GM18520 (cell line): ENCODE measurements around the gene IPO9.

ENCODE experiments used
- ATAC-seq: cut with Tn5 transposase; IDR thresholded peaks from one replicate; pipeline ENCODE4 v1.9.1; 2021; ENCODE audit not compliant: unreplicated experiment

The IPO9 gene

GRCh38 chr1:201828820-201829774, at the start of gene IPO9:
Gene IPO9, plus strand, starts transcription at chr1:201829157. Its CDS starts 53 bp downstream, at chr1:201829210.
- ATAC-seq: peak; percentile 86

DNA sequence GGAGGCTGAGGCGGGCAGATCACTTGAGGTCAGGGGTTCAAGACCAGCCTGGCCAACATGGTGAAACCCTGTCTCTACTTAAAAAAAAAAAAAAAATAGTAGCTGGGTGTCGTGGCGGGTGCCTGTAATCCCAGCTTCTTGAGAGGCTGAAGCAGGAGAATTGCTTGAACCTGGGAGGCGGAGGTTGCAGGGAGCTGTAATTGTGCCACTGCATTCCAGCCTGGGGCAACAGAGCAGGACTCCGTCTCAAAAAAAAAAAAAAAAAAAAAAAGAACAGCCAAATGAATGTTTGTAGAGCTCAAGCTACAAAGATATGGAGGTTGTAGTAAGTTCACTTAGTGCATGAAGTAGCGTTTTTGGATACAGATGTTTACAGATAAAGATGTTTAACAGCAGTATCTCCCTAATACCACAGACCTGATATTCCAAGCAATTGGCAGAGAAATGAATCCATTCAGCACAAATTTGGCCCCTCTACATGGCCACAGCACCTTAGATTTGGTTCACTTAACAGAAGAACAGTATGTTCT, 49.5 kb upstream of the IPO9 start:
- no peak for ATAC-seq

DNA sequence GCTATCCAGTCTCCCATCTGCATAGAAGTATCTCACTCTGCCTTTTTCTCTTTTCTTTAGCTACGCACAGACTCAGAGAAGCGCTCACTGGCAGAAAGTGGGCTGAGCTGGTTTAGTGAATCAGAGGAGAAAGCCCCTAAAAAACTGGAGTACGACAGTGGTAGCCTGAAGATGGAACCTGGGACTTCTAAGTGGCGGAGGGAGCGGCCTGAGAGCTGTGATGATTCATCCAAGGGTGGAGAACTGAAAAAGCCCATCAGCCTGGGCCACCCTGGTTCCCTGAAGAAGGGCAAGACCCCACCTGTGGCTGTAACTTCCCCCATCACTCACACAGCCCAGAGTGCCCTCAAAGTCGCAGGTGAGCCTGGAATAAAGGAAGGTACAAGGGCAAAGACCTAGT, 48.0 kb upstream of the IPO9 start:
- no peak for ATAC-seq

DNA sequence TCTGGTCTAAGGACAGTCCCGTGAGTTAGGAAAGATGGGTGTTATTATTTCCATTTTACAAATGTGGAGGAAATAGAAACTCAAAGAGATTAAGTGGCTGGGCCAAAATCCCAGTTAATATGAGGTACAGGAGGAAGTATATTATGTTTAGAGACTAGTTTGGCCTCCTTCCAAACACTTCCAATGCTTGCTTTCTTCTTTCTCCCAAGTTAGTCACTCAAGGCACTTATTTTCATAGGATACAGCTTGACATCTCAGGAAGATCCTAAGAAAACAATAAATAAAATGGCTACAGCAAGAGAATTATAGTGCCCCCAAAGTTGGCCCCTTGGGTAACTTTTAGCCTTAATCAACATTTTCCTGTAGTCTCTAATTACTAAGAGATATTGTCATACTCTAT, 47.5 kb upstream of the IPO9 start:
- ATAC-seq: no peak

- no peak for ATAC-seq
Measured at GRCh38 chr1:201782353-201782752, 46.6 kb upstream of the IPO9 start.

GRCh38 chr1:201783058-201783457, 45.9 kb upstream of the IPO9 start:
- no peak for ATAC-seq

DNA sequence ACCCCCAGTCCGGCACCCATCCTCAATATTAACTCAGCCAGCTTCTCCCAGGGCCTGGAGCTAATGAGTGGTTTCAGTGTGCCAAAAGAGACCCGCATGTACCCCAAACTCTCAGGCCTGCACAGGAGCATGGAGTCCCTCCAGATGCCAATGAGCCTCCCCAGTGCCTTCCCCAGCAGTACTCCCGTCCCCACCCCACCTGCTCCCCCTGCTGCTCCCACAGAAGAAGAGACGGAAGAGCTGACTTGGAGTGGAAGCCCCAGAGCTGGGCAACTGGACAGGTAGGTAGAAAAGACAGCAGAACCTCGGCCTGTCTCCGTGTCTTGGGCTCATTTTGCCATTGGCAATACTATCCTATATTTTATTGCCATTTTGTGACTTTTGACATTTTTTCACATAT, 45.4 kb upstream of the IPO9 start:
- no peak for ATAC-seq

- no peak for ATAC-seq
Measured at GRCh38 chr1:201785291-201785690, 43.7 kb upstream of the IPO9 start.

DNA sequence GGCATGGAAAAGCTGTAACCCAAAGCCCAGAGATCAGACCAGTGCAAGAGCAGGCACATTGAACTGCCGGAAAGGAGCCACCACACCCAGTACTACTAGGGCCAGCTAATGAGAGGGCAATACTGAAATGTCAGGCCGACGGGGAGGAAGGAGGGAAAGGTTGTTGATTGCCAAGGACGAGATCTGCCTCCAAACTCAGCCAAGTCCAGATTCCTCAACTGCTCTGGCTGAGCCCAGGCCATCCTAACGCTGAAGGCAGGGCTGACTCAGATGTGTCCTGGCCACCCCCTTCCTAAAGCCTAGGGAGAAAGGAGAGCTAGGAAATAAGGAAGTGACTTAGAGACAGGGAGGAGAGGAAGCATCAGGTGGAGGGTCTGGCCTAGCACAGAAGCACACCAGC, 42.1 kb upstream of the IPO9 start:
- ATAC-seq: no peak

GRCh38 chr1:201788296-201788695, 40.7 kb upstream of the IPO9 start:
- no peak for ATAC-seq

GRCh38 chr1:201789245-201789644, 39.7 kb upstream of the IPO9 start:
- ATAC-seq: no peak

DNA sequence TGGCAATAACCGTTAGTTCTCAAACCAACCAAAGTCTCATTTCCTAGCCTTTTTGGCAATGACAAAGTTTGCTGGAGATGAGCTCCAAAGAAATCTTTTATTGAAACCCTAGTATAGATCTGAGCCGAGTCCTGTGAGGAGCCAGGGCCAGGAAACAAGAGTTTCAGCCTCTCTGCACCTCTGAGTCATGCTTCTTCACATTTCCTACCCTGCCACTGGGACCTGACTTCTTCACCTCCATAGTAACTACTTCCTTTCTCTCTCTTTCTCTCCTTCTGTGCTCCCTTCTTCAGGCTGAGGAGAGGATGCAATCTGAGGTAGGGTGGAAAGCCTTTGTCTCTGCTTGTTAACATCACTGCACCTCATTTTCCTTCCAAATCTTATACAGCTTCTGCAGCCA, 38.7 kb upstream of the IPO9 start:
- no peak for ATAC-seq

DNA sequence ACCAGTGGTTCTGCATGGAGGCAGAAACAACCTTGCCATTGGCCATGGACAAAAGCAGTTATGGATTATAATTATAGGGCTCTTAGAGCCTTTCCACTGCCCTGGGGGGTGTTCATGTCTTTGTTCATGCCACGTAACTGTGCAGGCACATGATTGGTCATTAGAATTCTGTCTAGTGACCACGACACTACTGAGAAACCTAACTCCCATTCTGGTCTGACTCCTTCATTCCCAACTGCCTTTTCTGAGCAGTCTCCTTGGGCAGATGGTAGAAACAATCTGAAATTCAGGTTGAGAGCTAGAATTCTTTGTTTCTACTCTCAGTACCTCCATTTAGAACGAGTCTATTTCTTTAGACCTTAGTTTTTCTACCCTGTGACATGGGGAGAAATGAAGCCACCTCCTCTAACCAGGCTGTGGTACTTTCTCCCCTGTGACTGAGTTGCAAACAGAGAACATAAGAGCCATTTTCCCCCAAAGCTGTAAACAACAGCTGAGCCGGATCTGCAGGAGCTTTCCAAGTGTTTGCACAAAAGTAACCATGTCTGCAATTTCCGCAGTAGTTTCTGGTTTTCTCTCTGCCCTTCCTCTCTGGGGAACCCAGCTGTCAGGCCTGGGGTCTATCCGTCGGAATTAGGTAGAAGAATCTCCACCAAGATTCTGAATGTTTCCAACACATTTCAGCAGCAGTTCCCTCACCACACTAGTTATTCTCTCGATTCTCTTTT, 37.7 kb upstream of the IPO9 start:
- ATAC-seq: no peak

- no peak for ATAC-seq
Measured at GRCh38 chr1:201791779-201792173, 37.2 kb upstream of the IPO9 start.

DNA sequence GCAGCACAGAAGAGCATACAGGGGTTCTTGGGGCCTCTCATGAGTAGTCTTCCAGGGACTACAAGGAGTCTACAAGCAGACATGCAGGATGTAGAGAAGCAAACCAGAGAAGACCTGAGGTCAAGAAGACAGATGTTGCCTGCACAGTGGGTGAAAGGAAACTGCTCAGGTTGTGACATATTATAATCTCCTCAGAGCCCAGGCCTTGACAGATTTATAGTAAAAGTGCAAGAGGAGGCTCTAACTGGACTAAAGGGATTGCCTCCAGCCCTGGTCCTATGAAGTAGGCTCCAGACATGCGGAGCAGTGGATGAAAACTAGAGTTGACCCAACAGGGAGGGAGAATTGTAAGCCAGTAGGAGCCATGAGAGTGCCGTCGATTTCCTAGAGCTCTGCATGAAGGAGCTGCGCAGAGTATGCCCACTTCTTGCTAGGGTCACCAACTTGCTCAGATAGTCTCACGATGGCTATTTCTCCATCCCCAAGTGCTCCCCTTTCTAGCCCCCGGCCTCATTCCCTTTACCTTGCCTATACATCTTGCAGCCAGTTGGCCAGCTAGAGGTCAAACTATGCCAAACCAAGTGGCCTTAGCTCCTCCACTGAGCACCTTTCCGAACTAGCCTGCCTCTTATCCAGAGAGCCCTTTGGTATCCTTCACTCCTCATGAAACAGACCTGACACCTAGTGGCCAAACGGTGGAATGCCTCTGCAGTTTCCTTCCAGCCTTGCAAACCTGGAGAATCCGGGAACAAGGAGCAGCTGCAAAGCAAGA, 36.2 kb upstream of the IPO9 start:
- no peak for ATAC-seq

GRCh38 chr1:201793306-201793925, 35.5 kb upstream of the IPO9 start:
- no peak for ATAC-seq

- no peak for ATAC-seq
Measured at GRCh38 chr1:201795066-201795465, 33.9 kb upstream of the IPO9 start.

DNA sequence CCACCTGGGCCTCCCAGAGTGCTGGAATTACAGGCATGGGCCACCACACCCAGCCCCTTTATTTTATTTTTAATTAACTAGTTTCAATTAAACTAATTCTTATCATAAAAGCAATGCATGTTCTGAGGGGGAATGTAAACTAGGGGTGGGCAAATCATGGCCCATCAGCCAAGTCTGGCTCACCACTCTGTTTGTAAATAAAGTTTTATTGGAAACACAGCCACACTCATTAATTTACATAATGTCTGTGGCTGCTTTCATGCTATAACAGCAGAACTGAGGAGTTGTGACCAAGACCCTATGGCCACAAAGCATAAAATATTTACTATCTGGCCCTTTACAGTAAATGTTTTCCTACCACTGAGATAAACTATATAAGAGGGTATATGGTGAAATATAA, 28.7 kb upstream of the IPO9 start:
- ATAC-seq: no peak

DNA sequence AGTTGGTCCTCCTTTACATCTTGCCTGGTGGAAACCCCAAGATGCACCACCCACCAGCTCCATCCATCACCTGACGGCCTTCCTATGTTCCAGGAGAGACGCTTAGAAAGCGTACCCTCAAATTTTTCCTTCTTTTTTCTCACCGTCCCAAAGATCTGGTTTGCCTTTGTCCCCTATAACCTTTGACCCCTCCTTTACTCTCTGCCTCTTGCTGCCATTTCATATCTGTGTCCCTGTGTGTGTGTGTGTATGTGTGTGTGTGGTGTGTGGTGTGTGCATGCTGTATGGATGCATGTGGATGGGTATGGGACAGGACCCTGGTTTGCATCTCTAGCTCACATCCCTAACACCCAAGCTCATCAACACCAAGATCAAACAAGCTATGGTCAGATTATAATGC, 22.2 kb upstream of the IPO9 start:
- no peak for ATAC-seq

- ATAC-seq: no peak
Measured at GRCh38 chr1:201807958-201808632, 20.9 kb upstream of the IPO9 start.
